ENCODE data around the gene TARP.
"Not testable (repeated sequence)": the region's sequence is repeated elsewhere in the genome, so short reads cannot be mapped to it uniquely, and the experiment has no call there.

The TARP gene

DNA sequence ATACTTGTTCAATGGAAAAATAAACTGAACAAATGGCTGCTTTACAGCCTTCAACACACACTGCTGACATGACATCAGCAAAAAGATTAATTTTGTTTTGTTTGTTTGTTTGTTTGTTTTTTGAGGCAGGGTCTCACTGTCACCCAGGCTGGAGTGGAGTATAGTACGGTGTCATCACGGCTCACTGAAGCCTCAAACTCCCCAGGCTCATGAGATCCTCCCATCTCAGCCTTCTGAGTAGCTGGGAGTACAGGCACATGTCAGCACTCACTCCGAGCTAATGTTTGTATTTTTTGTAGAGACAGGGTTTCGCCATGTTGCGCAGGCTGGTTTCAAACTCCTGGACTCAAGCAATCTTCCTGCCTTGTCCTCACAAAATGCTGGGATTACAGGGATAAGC lies 10.9 kb downstream of the TARP start:
- FAIRE-seq (no peak), DNase-seq (ENCODE audit: low read depth) (no peak)
- H3K36me3 ChIP-seq (ENCODE audit: control insufficient read depth, insufficient read depth, low read length): no peaks in the 10 kb centered on the region
- TF ChIP-seq, protein P1, sequence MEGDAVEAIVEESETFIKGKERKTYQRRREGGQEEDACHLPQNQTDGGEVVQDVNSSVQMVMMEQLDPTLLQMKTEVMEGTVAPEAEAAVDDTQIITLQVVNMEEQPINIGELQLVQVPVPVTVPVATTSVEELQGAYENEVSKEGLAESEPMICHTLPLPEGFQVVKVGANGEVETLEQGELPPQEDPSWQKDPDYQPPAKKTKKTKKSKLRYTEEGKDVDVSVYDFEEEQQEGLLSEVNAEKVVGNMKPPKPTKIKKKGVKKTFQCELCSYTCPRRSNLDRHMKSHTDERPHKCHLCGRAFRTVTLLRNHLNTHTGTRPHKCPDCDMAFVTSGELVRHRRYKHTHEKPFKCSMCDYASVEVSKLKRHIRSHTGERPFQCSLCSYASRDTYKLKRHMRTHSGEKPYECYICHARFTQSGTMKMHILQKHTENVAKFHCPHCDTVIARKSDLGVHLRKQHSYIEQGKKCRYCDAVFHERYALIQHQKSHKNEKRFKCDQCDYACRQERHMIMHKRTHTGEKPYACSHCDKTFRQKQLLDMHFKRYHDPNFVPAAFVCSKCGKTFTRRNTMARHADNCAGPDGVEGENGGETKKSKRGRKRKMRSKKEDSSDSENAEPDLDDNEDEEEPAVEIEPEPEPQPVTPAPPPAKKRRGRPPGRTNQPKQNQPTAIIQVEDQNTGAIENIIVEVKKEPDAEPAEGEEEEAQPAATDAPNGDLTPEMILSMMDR (IDR thresholded peaks at IDR 0.05; ENCODE audit: insufficient read depth, low read length, severe bottlenecking): no peak
- no peaks in the 10 kb centered on the region for H3K27me3 ChIP-seq (ENCODE audit: control insufficient read depth, insufficient read depth, low read length)
- no peak overlapping the region for H3K4me3 ChIP-seq (ENCODE audit: low read depth, low read length)

GRCh38 chr7:38262026-38262425 lies 11.4 kb downstream of the TARP start:
- H3K36me3 ChIP-seq (ENCODE audit: control insufficient read depth, insufficient read depth, low read length); H3K4me3 ChIP-seq (ENCODE audit: low read depth, low read length); DNase-seq (ENCODE audit: low read depth); FAIRE-seq; H3K27me3 ChIP-seq (ENCODE audit: control insufficient read depth, insufficient read depth, low read length): not testable (repeated sequence)

DNA sequence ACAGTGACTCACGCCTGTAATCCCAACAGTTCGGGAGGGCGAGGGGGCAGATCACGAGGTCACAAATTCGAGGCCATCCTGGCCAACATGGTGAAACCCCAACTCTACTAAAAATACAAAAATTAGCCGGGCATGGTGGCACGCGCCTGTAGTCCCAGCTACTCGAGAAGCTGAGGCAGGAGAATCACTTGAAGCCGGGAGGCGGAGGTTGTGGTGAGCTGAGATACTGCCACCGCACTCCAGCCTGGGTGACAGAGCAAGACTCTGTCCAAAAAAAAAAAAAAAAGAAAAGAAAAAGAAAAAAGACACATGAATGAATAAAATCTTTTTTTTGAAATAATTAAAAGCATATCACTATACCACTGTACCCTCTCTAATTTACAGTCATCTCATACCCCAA lies 11.8 kb downstream of the TARP start:
- H3K27me3 ChIP-seq (ENCODE audit: control insufficient read depth, insufficient read depth, low read length); H3K4me3 ChIP-seq (ENCODE audit: low read depth, low read length); DNase-seq (ENCODE audit: low read depth); FAIRE-seq; H3K36me3 ChIP-seq (ENCODE audit: control insufficient read depth, insufficient read depth, low read length): not testable (repeated sequence)

DNA sequence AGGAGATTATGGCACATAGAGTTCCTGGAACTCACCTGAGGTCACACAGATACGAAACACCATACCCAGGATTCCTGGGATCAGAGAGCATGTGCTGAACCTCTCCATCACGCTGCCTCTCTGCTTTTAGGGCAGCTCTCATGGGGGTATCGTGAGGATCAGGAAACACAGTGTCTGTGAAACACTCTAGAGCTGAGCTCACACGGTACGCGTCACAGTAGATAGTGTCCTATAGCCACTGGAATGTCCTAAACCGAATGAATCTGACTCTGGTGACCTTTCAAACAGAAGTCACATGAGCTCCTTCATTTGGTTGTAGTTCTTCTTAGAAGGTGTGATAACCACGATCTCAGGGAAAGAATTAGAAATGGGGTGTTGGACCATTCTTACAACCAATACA lies 14.3 kb downstream of the TARP start:
- FAIRE-seq: peak; percentile 70
- not testable (repeated sequence) for DNase-seq (ENCODE audit: low read depth); H3K36me3 ChIP-seq (ENCODE audit: control insufficient read depth, insufficient read depth, low read length); H3K4me3 ChIP-seq (ENCODE audit: low read depth, low read length); H3K27me3 ChIP-seq (ENCODE audit: control insufficient read depth, insufficient read depth, low read length)

GRCh38 chr7:38257350-38257677 lies 16.1 kb downstream of the TARP start:
- TF ChIP-seq, protein P1 (IDR thresholded peaks at IDR 0.05; ENCODE audit: insufficient read depth, low read length, severe bottlenecking): no peak
- no peaks in the 10 kb centered on the region for H3K36me3 ChIP-seq (ENCODE audit: control insufficient read depth, insufficient read depth, low read length)
- FAIRE-seq (no peak), DNase-seq (ENCODE audit: low read depth) (no peak)
- H3K4me3 ChIP-seq (ENCODE audit: low read depth, low read length): no peak overlapping the region
- H3K27me3 ChIP-seq (ENCODE audit: control insufficient read depth, insufficient read depth, low read length): no peaks in the 10 kb centered on the region

- not testable (repeated sequence) for FAIRE-seq; DNase-seq (ENCODE audit: low read depth); H3K27me3 ChIP-seq (ENCODE audit: control insufficient read depth, insufficient read depth, low read length); H3K36me3 ChIP-seq (ENCODE audit: control insufficient read depth, insufficient read depth, low read length); H3K4me3 ChIP-seq (ENCODE audit: low read depth, low read length)
These were observed 23.6 kb downstream of the TARP start for GRCh38 chr7:38249849-38250248.

DNA sequence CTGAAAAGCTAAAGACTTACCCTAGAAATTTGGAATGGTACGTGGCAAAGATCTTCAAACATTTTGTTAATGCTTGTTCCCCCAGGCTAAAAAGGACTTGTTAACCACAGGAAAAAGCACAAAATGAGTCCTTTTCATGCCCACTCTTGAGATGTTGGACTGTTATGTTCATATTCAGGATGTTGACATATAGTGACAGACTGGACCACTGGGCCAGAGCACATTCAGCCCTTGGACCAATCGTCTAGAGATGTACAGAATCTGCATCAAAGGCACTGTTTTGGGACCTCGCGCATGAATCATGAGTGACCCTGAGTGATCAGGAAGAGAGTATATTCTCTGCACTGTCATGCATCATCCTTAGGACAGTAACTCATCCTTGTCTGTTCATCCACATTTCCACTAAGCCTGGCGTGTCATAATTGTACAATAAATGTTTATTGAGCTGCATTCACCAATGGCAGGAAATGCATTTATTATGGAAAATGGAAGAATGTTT lies 25.3 kb downstream of the TARP start:
- FAIRE-seq (peak; percentile 68), DNase-seq (ENCODE audit: low read depth) (no peak)
- Histone ChIP-seq H3K27me3 (ENCODE audit: control insufficient read depth, insufficient read depth, low read length) (no peaks in the 10 kb centered on the region), H3K4me3 (ENCODE audit: low read depth, low read length) (no peak overlapping the region), H3K36me3 (ENCODE audit: control insufficient read depth, insufficient read depth, low read length) (no peaks in the 10 kb centered on the region)
- TF ChIP-seq, protein P1 (IDR thresholded peaks at IDR 0.05; ENCODE audit: insufficient read depth, low read length, severe bottlenecking): no peak

- Histone ChIP-seq H3K4me3 (ENCODE audit: low read depth, low read length) (no peak overlapping the region), H3K27me3 (ENCODE audit: control insufficient read depth, insufficient read depth, low read length) (no peaks in the 10 kb centered on the region), H3K36me3 (ENCODE audit: control insufficient read depth, insufficient read depth, low read length) (no peaks in the 10 kb centered on the region)
- no peak for DNase-seq (ENCODE audit: low read depth)
- TF ChIP-seq, protein P1 (IDR thresholded peaks at IDR 0.05; ENCODE audit: insufficient read depth, low read length, severe bottlenecking): no peak
- FAIRE-seq: no peak
These were observed 27.9 kb downstream of the TARP start for GRCh38 chr7:38245409-38245977.
